Measurements from ENCODE around the gene FOXC1. TPM values are rescaled to one million over a fixed set of nuclear protein-coding genes. Genes with fewer than 3 reads are reported as not detected.

The FOXC1 gene
- total RNA-seq, 1 experiment from 2014 or later = 16.7 TPM

DNA sequence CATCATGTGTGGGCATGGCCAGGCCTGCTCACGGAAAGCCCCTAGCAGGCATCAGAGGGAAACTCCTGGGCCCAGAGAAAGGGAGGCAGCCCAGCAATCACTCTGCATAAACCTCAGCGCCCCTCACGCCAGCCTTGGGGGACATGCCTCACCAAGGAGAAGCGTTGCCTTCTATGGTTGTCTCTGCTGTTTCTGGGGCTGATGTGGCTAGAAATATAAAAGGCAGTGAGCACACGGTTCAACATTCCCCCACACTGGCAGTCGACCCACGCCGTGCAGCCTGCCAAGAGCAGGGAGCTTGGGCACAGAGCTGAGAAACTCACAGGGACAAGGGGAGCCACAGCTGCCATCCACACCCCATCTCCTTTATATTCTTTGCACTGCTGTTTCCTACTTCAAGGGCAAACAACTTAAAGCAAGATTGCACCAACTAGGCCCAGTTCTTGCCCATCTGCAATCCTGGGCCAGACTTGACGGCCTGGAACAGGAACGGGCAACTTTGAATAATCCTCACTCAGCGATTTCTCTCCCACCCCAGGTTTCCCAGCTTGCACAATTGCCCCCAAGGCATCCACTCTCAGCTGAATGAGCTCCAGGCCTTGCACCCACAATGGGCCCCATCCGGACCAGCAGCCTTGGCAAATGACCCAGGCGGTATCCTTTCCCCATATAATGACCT, 35.5 kb upstream of the FOXC1 start:
- Mint-ChIP-seq H3K36me3 (ENCODE audit: insufficient read depth, unreplicated experiment) (no peaks in the 10 kb centered on the region), H3K27me3 (ENCODE audit: insufficient read depth, unreplicated experiment) (no peaks in the 10 kb centered on the region), H3K4me3 (ENCODE audit: unreplicated experiment) (no peak overlapping the region), H3K27ac (ENCODE audit: low read depth, unreplicated experiment) (no peak overlapping the region), H3K4me1 (ENCODE audit: insufficient read depth, unreplicated experiment) (no peaks in the 10 kb centered on the region), H3K9me3 (ENCODE audit: unreplicated experiment) (peaks cover 16% of the 10 kb centered on the region)
- ChIA-PET CTCF (interaction anchor here (0.6 to 1.1 kb wide), 3 partner anchors 19 to 1216 kb away, joined by 3 to 5 read pairs (median 4); no protein-coding TSS in a partner anchor), POLR2A (interaction anchor here (0.7 kb wide), 1 partner anchor 559 kb away, joined by 3 read pairs; no protein-coding TSS in a partner anchor)
- intact Hi-C loops (cut with micrococcal nuclease) = no loop called here
- DNase-seq (ENCODE audit: unreplicated experiment) = no peak
- BruUV-seq (replicated peaks) = no TSS peak
- TF ChIP-seq, protein P1, sequence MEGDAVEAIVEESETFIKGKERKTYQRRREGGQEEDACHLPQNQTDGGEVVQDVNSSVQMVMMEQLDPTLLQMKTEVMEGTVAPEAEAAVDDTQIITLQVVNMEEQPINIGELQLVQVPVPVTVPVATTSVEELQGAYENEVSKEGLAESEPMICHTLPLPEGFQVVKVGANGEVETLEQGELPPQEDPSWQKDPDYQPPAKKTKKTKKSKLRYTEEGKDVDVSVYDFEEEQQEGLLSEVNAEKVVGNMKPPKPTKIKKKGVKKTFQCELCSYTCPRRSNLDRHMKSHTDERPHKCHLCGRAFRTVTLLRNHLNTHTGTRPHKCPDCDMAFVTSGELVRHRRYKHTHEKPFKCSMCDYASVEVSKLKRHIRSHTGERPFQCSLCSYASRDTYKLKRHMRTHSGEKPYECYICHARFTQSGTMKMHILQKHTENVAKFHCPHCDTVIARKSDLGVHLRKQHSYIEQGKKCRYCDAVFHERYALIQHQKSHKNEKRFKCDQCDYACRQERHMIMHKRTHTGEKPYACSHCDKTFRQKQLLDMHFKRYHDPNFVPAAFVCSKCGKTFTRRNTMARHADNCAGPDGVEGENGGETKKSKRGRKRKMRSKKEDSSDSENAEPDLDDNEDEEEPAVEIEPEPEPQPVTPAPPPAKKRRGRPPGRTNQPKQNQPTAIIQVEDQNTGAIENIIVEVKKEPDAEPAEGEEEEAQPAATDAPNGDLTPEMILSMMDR (IDR thresholded peaks at IDR 0.05; ENCODE audit: unreplicated experiment) = no peak

DNA sequence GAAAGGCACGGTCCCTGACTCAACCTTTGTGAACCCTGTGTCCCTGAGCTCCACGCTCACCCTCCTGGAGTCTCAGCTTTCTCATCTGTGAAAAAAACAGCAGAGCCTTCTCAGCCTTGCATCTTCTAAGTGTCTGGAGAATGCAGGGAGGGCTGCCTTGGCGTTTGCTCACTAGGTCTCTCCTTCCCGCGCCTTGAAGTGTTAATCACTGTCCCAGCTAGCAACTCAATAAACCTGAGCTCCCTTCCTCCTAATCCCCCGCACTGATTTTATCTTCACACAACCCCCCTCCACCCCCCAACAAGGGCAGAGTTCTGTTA, 34.9 kb upstream of the FOXC1 start:
- ChIA-PET CTCF (interaction anchor here (0.6 kb wide), 1 partner anchor 20 kb away, joined by 5 read pairs; no protein-coding TSS in a partner anchor), POLR2A (interaction anchor here (0.7 kb wide), 1 partner anchor 559 kb away, joined by 3 read pairs; no protein-coding TSS in a partner anchor)
- no TSS peak for BruUV-seq (replicated peaks)
- no peaks in the 10 kb centered on the region for H3K36me3 Mint-ChIP-seq (ENCODE audit: insufficient read depth, unreplicated experiment)
- H3K9me3 Mint-ChIP-seq (ENCODE audit: unreplicated experiment) = peaks cover 16% of the 10 kb centered on the region
- H3K27me3 Mint-ChIP-seq (ENCODE audit: insufficient read depth, unreplicated experiment) = no peaks in the 10 kb centered on the region
- TF ChIP-seq, protein P1 (IDR thresholded peaks at IDR 0.05; ENCODE audit: unreplicated experiment) = no peak
- intact Hi-C loops (cut with micrococcal nuclease) = no loop called here
- DNase-seq (ENCODE audit: unreplicated experiment) = no peak
- H3K27ac Mint-ChIP-seq (ENCODE audit: low read depth, unreplicated experiment) = no peak overlapping the region
- H3K4me1 Mint-ChIP-seq (ENCODE audit: insufficient read depth, unreplicated experiment) = no peaks in the 10 kb centered on the region
- no peak overlapping the region for H3K4me3 Mint-ChIP-seq (ENCODE audit: unreplicated experiment)

DNA sequence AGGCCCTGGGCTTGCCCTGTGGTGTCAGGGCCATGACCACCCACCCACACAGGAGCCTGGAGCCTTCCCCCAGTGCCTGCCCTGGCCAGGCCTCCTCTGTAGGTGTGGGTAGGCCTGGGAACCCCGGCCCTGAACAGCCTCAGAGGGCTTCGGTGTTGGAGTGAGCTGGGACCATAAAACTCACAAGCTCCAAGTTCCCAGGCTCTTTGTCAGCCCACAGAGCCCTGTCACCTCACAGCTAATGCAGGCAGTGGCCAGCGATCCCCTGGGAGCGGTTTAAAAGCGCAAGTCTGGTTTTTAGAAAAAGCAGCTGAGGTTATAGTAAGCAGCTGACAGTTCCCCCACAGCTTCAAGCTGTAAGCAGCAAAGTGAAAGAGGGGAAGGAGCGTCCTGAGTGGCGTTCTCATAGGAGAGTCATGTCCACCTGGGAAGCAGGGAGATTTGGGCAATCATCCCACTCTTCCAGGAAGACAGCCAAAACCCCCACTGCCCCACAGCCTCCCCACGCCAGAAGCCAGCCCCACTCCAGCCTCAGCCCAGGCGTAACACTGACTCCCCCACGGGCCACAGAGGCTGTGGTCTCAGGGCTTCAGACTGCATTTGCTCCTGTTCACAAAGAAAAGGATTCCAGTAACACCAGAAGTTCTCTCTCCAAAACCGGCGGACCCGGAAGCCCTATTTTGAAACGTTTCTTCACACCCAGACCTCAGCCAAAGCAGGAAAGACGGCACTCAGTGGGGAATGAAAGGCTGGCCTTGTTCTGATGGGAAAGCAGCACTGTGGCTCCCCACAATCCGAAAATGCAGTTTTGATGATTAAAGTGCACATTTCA, 34.3 kb upstream of the FOXC1 start:
- Mint-ChIP-seq H3K27me3 (ENCODE audit: insufficient read depth, unreplicated experiment) (no peaks in the 10 kb centered on the region), H3K36me3 (ENCODE audit: insufficient read depth, unreplicated experiment) (no peaks in the 10 kb centered on the region), H3K9me3 (ENCODE audit: unreplicated experiment) (peaks cover 16% of the 10 kb centered on the region), H3K27ac (ENCODE audit: low read depth, unreplicated experiment) (no peak overlapping the region), H3K4me1 (ENCODE audit: insufficient read depth, unreplicated experiment) (no peaks in the 10 kb centered on the region), H3K4me3 (ENCODE audit: unreplicated experiment) (no peak overlapping the region)
- ChIA-PET POLR2A (no interaction called here), CTCF (interaction anchor here (0.7 kb wide), 1 partner anchor 21 kb away, joined by 4 read pairs; no protein-coding TSS in a partner anchor)
- intact Hi-C loops (cut with micrococcal nuclease) = no loop called here
- DNase-seq (ENCODE audit: unreplicated experiment) = no peak
- TF ChIP-seq, protein P1 (IDR thresholded peaks at IDR 0.05; ENCODE audit: unreplicated experiment) = no peak
- no TSS peak for BruUV-seq (replicated peaks)

DNA sequence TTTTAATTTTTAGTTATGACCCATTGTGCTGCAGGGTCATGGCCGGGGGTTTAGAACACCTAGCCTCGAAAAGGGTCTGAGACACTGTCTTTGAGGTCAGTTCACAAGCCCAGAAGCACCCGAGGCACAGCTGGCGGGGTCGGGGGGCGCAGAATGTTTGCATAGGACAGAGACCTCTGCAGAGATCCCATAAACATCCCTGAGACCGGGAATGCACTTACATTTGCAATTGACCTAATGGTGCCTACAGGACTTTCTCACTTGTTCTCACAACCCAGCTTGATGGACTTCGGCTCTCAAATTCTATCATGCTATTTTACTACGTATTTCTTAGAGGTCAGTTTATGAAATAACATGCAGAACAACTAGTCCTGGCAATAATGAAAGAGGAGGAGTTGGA, 33.5 kb upstream of the FOXC1 start:
- no peak for DNase-seq (ENCODE audit: unreplicated experiment)
- Mint-ChIP-seq H3K4me3 (ENCODE audit: unreplicated experiment) (no peak overlapping the region), H3K27me3 (ENCODE audit: insufficient read depth, unreplicated experiment) (no peaks in the 10 kb centered on the region), H3K36me3 (ENCODE audit: insufficient read depth, unreplicated experiment) (no peaks in the 10 kb centered on the region), H3K4me1 (ENCODE audit: insufficient read depth, unreplicated experiment) (no peaks in the 10 kb centered on the region), H3K27ac (ENCODE audit: low read depth, unreplicated experiment) (no peak overlapping the region), H3K9me3 (ENCODE audit: unreplicated experiment) (peaks cover 8% of the 10 kb centered on the region)
- ChIA-PET CTCF (no interaction called here), POLR2A (no interaction called here)
- TF ChIP-seq, protein P1 (IDR thresholded peaks at IDR 0.05; ENCODE audit: unreplicated experiment) = no peak
- no TSS peak for BruUV-seq (replicated peaks)
- intact Hi-C loops (cut with micrococcal nuclease) = no loop called here
